Prostate gland (tissue), 2 donors: ENCODE data around the gene UGT2A2. TPM values are rescaled to one million over a fixed set of nuclear protein-coding genes. Genes with fewer than 3 reads are reported as not detected.

Source experiments
- DNase-seq: peaks from one replicate; pipeline ENCODE4 v3.0.0-alpha.2; 2019; ENCODE audit warnings: low spot score
- H3K27ac ChIP-seq, 2 donors: fragments of 200-600 bp; sonication (generic); 2 replicates each; pipeline ENCODE4 v1.5.1; 2017 to 2019
- H3K27me3 ChIP-seq: fragments of 200-600 bp; sonication (generic); replicated peaks from 2 replicates; pipeline ENCODE4 v1.5.1; 2019; ENCODE audit not compliant: insufficient read depth
- H3K36me3 ChIP-seq, 2 donors: fragments of 200-600 bp; sonication (generic); 1 replicate in 1 of 2; 2 replicates in 1 of 2; pipeline versions ENCODE4 v1.5.1 to v1.8.1; 2017 to 2019
- H3K4me1 ChIP-seq: fragments of 200-600 bp; sonication (generic); replicated peaks from 2 replicates; pipeline ENCODE4 v1.5.1; 2019
- H3K4me3 ChIP-seq, 2 donors: fragments of 200-600 bp; sonication (generic); 2 replicates each; pipeline ENCODE4 v1.5.1; 2017 to 2019
- H3K9me3 ChIP-seq: fragments of 200-600 bp; sonication (generic); 2 replicates; pipeline ENCODE4 v1.5.1; 2017
- CTCF ChIP-seq, 4 experiments: fragments of 200-600 bp in 2 of 4; fragments of 450-650 bp in 2 of 4; sonication (generic) in 2 of 4; IDR thresholded peaks; 1 replicate in 3 of 4; 2 replicates in 1 of 4; pipeline ENCODE4 v1.5.1; 2016 to 2019; ENCODE audit warnings: antibody characterized with exemption in 4 of 4, mild to moderate bottlenecking in 2 of 4, moderate library complexity in 2 of 4
- POLR2A ChIP-seq: fragments of 450-650 bp; IDR thresholded peaks from one replicate; pipeline ENCODE4 v1.6.1; 2016; ENCODE audit warnings: antibody characterized with exemption, mild to moderate bottlenecking
- POLR2AphosphoS5 ChIP-seq: sonication (generic); formaldehyde crosslinking; IDR thresholded peaks from one replicate; pipeline ENCODE4 v1.6.1; 2017; ENCODE audit warnings: antibody characterized with exemption
- WGBS: methylation state at CpG from one replicate; pipeline ENCODE4 v1.1.5; 2018; 5-methylcytosine and 5-hydroxymethylcytosine counted together
- intact Hi-C: fragments of 100-400 bp; cut with DNase I; formaldehyde crosslinking; loops from one replicate; pipeline ENCODE4 v1.14.2; 2022
- total RNA-seq, 2 donors: library from RNA; depleted of rRNA; stranded (reverse); fragments of >200 nt; gene quantifications; one replicate each; pipeline ENCODE4 v1.1.0, GENCODE V29; 2016

The UGT2A2 gene
- total RNA-seq, 2 donors from 2014 or later: not detected

- no peak for TF ChIP-seq CTCF (IDR thresholded peaks at IDR 0.05)
- no peak for TF ChIP-seq POLR2A
- TF ChIP-seq POLR2AphosphoS5: no peak
- Histone ChIP-seq H3K4me3 (no peak overlapping the region), H3K36me3 (no peaks in the 10 kb centered on the region), H3K4me1 (no peaks in the 10 kb centered on the region), H3K27ac (no peak overlapping the region), H3K27me3 (no peaks in the 10 kb centered on the region), H3K9me3 (no peaks in the 10 kb centered on the region)
- DNase-seq: no peak
- intact Hi-C loops: no loop called here
- WGBS: 91% methylated on average over 2 of the region's 2 CpGs
These were observed 3.5 kb upstream of the UGT2A2 start for GRCh38 chr4:69642961-69643360.

- no peak for DNase-seq
- no peak for TF ChIP-seq POLR2A
- TF ChIP-seq POLR2AphosphoS5: no peak
- TF ChIP-seq CTCF (IDR thresholded peaks at IDR 0.05): no peak
These were observed 847 bp upstream of the UGT2A2 start for GRCh38 chr4:69640289-69640688.

GRCh38 chr4:69617083-69617694, 22.3 kb downstream of the UGT2A2 start:
- Histone ChIP-seq H3K36me3 (no peaks in the 10 kb centered on the region), H3K4me1 (no peaks in the 10 kb centered on the region), H3K9me3 (no peaks in the 10 kb centered on the region), H3K4me3 (no peak overlapping the region), H3K27ac (no peak overlapping the region), H3K27me3 (no peaks in the 10 kb centered on the region)
- 63% methylated on average over 6 of the region's 6 CpGs for WGBS
- TF ChIP-seq POLR2AphosphoS5 (no peak), CTCF (IDR thresholded peaks at IDR 0.05) (peak in 3 of 4 experiments; percentile 46 to 78 (median 68)), POLR2A (no peak)
- intact Hi-C loops: loop anchor here (5.0 kb wide), 1 partner anchor 300 kb away; no protein-coding TSS in a partner anchor
- DNase-seq: peak; percentile 13

More at GRCh38 chr4:69640289-69640688, 847 bp upstream of the UGT2A2 start:
- Histone ChIP-seq H3K27ac (no peak overlapping the region), H3K4me1 (no peaks in the 10 kb centered on the region), H3K27me3 (no peaks in the 10 kb centered on the region), H3K9me3 (no peaks in the 10 kb centered on the region), H3K36me3 (no peaks in the 10 kb centered on the region), H3K4me3 (no peak overlapping the region)
- intact Hi-C loops: no loop called here
- 93% methylated on average over 2 of the region's 2 CpGs for WGBS

- 53% methylated on average over 1 of the region's 1 CpG for WGBS
- no peaks in the 10 kb centered on the region for H3K27me3 ChIP-seq
- H3K36me3 ChIP-seq: no peaks in the 10 kb centered on the region
- H3K9me3 ChIP-seq: no peaks in the 10 kb centered on the region
- no peak overlapping the region for H3K4me3 ChIP-seq
- no peak for DNase-seq
- intact Hi-C loops: no loop called here
- no peaks in the 10 kb centered on the region for H3K4me1 ChIP-seq
- no peak for TF ChIP-seq CTCF (IDR thresholded peaks at IDR 0.05)
- TF ChIP-seq POLR2AphosphoS5: no peak
- no peak for TF ChIP-seq POLR2A
- H3K27ac ChIP-seq: no peak overlapping the region
These were observed 29.0 kb downstream of the UGT2A2 start for GRCh38 chr4:69610484-69610883.

GRCh38 chr4:69601065-69601464, 38.4 kb downstream of the UGT2A2 start:
- H3K27ac ChIP-seq: no peak overlapping the region
- H3K4me3 ChIP-seq: no peak overlapping the region
- no peak for DNase-seq
- H3K27me3 ChIP-seq: no peaks in the 10 kb centered on the region
- TF ChIP-seq CTCF (IDR thresholded peaks at IDR 0.05): no peak
- TF ChIP-seq POLR2A: no peak
- TF ChIP-seq POLR2AphosphoS5: no peak
- H3K36me3 ChIP-seq: no peaks in the 10 kb centered on the region
- H3K9me3 ChIP-seq: no peaks in the 10 kb centered on the region
- WGBS: 82% methylated on average over 4 of the region's 4 CpGs
- H3K4me1 ChIP-seq: no peaks in the 10 kb centered on the region
- intact Hi-C loops: no loop called here
